ENCODE measurements around the gene LRP6. TPM values are rescaled to one million over a fixed set of nuclear protein-coding genes. Genes with fewer than 3 reads are reported as not detected.

LRP6 gene
- total RNA-seq, 4 donors from 2014 or later = 4.3 to 18.7 (median 9.0) TPM

GRCh38 chr12:12088147-12088546 lies 178.7 kb downstream of the LRP6 start:
- intact Hi-C loops (cut with DNase I) = loop anchor here (10.0 kb wide), 1 partner anchor 247 kb away; no protein-coding TSS in a partner anchor
- Histone ChIP-seq H3K4me1 (peaks cover 0 to 8% (median 0%) of the 10 kb centered on the region in 3 donors), H3K27ac (no peak overlapping the region), H3K4me3 (no peak overlapping the region), H3K36me3 (no peaks in the 10 kb centered on the region), H3K27me3 (peaks cover 0 to 20% (median 0%) of the 10 kb centered on the region in 4 donors), H3K9me3 (no peaks in the 10 kb centered on the region)
- TF ChIP-seq CTCF (IDR thresholded peaks at IDR 0.05) (no peak), POLR2A (IDR thresholded peaks at IDR 0.05) (no peak)
- WGBS, 2 donors = 91 to 96% methylated on average over 10 of the region's 10 CpGs
- DNase-seq = no peak

DNA sequence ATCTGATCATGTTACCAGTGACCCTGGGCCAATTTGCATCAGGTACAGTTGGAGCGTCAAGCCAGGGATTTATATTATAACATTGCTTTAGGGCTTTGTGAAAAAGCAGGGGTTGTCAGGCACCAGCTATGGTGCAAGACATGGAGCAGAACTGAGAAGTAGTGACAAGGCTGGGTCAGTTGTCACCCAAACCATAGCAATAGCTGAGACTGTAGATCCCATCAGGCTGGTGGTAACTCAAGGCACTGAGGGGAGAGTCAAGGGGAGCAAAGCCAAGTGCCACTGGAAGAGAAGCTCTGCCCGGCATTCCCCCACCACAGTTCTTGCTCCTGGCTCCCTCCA lies 179.2 kb downstream of the LRP6 start:
- DNase-seq = no peak
- peaks cover 0 to 4% (median 0%) of the 10 kb centered on the region in 3 donors for H3K4me1 ChIP-seq
- WGBS, 2 donors = 92 to 95% methylated on average over 2 of the region's 2 CpGs
- intact Hi-C loops (cut with DNase I) = loop anchor here (10.0 kb wide), 1 partner anchor 247 kb away; no protein-coding TSS in a partner anchor
- no peak overlapping the region for H3K27ac ChIP-seq
- no peaks in the 10 kb centered on the region for H3K36me3 ChIP-seq
- H3K9me3 ChIP-seq = no peaks in the 10 kb centered on the region
- no peak overlapping the region for H3K4me3 ChIP-seq
- peaks cover 0 to 16% (median 0%) of the 10 kb centered on the region in 4 donors for H3K27me3 ChIP-seq
- no peak for TF ChIP-seq POLR2A (IDR thresholded peaks at IDR 0.05)
- no peak for TF ChIP-seq CTCF (IDR thresholded peaks at IDR 0.05)

DNA sequence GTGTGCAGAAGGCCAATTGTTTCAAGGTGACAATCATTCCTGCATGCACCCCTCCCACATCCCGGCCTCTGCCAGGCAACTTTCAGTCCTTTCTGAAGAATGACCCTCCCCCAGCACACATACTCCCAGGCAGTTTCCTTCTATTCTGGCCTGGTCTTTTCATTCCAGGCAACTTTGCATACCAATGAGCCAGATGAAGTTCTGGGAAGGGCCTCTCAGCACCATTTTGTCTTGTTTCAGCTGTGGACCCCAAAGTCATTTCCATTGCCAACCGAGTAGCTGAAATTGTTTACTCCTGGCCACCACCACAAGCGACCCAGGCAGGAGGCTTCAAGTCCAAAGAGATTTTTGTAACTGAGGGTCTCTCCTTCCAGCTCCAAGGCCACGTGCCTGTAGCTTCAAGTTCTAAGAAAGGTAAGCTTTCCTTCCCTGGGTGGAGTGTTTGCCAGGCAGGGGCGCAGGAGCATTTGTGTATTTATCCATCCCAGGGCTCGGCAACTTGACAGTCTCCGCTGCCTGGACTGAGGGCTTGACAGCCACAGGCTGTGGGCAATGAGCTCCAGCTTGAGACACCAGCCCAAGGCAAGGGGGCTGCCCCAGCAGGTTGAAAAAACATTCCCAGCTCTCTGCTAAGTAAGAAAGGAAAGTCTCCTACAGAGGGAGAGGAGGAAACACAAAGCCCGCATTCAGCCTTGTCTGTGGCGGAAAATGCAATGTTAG lies 179.7 kb downstream of the LRP6 start:
- WGBS, 2 donors = 80 to 81% methylated on average over 4 to 6 of the region's 9 CpGs
- no peaks in the 10 kb centered on the region for H3K36me3 ChIP-seq
- peaks cover 0 to 2% (median under 1%) of the 10 kb centered on the region in 3 donors for H3K4me1 ChIP-seq
- intact Hi-C loops (cut with DNase I) = loop anchor here (10.0 kb wide), 1 partner anchor 248 kb away; no protein-coding TSS in a partner anchor
- H3K27me3 ChIP-seq = peaks cover 0 to 11% (median 0%) of the 10 kb centered on the region in 4 donors
- TF ChIP-seq CTCF (IDR thresholded peaks at IDR 0.05) (no peak), POLR2A (IDR thresholded peaks at IDR 0.05) (no peak)
- no peak overlapping the region for H3K27ac ChIP-seq
- no peaks in the 10 kb centered on the region for H3K9me3 ChIP-seq
- no peak for DNase-seq
- no peak overlapping the region for H3K4me3 ChIP-seq

GRCh38 chr12:12086362-12086761 lies 180.5 kb downstream of the LRP6 start:
- Histone ChIP-seq H3K27ac (no peak overlapping the region), H3K27me3 (peaks cover 0 to 4% (median 0%) of the 10 kb centered on the region in 4 donors), H3K4me3 (no peak overlapping the region), H3K4me1 (peaks cover 0 to 6% (median 3%) of the 10 kb centered on the region in 3 donors), H3K9me3 (no peaks in the 10 kb centered on the region), H3K36me3 (no peaks in the 10 kb centered on the region)
- intact Hi-C loops (cut with DNase I) = loop anchor here (10.0 kb wide), 1 partner anchor 248 kb away; no protein-coding TSS in a partner anchor
- TF ChIP-seq POLR2A (IDR thresholded peaks at IDR 0.05) (no peak), CTCF (IDR thresholded peaks at IDR 0.05) (no peak)
- no peak for DNase-seq
- WGBS, 2 donors = 83 to 87% methylated on average over 5 of the region's 5 CpGs

DNA sequence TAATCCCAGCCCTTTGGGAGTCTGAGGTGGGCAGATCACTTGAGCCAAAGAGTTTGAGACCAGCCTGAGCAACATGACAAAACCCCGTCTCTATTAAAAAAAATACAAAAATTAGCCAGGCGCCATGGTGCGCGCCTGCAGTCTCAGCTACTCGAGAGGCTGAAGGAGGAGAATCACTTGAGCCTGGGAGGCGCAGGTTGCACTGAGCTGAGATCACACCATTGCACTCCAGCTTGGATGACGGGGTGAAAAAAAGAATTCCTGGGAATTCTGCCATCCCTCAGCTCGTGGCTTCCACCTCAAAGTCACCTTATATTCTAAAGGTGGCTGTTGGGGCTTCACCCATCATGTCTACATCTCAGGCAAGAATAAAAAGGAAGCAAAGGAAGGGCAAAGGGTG lies 183.2 kb downstream of the LRP6 start:
- no peak overlapping the region for H3K27ac ChIP-seq
- no peaks in the 10 kb centered on the region for H3K36me3 ChIP-seq
- no peak overlapping the region for H3K4me3 ChIP-seq
- DNase-seq = no peak
- intact Hi-C loops (cut with DNase I) = loop anchor here (10.0 kb wide), 1 partner anchor 251 kb away; no protein-coding TSS in a partner anchor
- WGBS, 2 donors = 60 to 82% methylated on average over 8 of the region's 8 CpGs
- H3K9me3 ChIP-seq = no peaks in the 10 kb centered on the region
- H3K4me1 ChIP-seq = peaks cover 0 to 6% (median 3%) of the 10 kb centered on the region in 3 donors
- TF ChIP-seq CTCF (IDR thresholded peaks at IDR 0.05) (no peak), POLR2A (IDR thresholded peaks at IDR 0.05) (no peak)
- no peaks in the 10 kb centered on the region for H3K27me3 ChIP-seq
